Measurements from ENCODE around the gene HINT1.
"Not testable (repeated sequence)": the region's sequence is repeated elsewhere in the genome, so short reads cannot be mapped to it uniquely, and the experiment has no call there.

The HINT1 gene

DNA sequence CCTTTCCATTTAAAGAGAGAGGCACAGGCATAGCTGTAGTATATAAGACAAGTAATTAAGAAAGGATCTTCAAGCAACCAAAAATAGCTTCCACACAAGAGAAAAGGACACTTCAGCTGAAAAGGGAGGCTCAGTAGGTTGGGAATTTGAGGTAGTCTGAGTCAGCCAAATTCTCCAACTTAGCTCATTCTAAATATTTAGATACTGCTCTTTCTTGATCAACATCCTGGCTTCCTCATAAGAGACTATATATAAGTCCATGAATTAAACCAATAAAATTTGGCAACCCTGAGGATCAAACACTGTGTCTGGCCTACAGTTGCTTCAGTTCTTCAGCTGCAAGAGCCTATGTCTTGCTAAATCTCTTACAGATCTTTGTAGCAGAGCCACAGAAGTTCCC, 17.8 kb downstream of the HINT1 start:
- TF ChIP-seq, protein P1, sequence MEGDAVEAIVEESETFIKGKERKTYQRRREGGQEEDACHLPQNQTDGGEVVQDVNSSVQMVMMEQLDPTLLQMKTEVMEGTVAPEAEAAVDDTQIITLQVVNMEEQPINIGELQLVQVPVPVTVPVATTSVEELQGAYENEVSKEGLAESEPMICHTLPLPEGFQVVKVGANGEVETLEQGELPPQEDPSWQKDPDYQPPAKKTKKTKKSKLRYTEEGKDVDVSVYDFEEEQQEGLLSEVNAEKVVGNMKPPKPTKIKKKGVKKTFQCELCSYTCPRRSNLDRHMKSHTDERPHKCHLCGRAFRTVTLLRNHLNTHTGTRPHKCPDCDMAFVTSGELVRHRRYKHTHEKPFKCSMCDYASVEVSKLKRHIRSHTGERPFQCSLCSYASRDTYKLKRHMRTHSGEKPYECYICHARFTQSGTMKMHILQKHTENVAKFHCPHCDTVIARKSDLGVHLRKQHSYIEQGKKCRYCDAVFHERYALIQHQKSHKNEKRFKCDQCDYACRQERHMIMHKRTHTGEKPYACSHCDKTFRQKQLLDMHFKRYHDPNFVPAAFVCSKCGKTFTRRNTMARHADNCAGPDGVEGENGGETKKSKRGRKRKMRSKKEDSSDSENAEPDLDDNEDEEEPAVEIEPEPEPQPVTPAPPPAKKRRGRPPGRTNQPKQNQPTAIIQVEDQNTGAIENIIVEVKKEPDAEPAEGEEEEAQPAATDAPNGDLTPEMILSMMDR (IDR thresholded peaks at IDR 0.05; ENCODE audit: control insufficient read depth, extremely low read depth, insufficient read depth): no peak

DNA sequence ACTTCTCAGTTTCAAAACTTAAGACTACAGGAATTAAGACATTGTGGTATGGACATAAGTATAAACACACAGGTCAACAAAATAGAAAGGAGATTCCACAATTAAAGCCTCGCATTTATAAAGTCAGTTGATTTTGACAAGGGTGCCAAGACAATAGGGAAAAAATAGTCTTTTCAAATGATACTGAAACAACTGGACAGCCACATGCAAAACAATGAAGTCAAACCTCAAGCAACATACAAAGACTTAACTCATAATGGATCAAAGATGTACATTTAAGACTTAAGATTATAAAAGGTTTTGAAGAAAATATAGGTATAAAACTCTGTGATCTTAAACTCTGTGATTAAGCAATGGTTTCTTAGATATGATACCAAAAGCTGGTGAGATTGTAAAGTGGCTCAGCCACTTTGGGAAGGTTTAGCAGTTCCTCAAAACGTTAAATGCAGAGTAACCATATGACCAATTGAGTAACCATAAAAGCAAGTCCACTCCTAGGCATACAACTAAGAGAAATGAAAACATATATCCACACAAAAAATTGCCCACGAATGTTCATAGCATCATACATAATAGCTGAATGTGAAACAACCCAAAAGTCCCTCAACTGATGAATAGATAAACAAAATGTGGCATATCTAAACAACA, 22.0 kb downstream of the HINT1 start:
- TF ChIP-seq, protein P1 (IDR thresholded peaks at IDR 0.05; ENCODE audit: control insufficient read depth, extremely low read depth, insufficient read depth): no peak
- no peak overlapping the region for H3K4me3 ChIP-seq (ENCODE audit: low read depth, low read length)
- no peak for DNase-seq (ENCODE audit: low read depth)

More for the DNA sequence above, 17.8 kb downstream of the HINT1 start:
- DNase-seq (ENCODE audit: low read depth): no peak
- no peak overlapping the region for H3K4me3 ChIP-seq (ENCODE audit: low read depth, low read length)

DNA sequence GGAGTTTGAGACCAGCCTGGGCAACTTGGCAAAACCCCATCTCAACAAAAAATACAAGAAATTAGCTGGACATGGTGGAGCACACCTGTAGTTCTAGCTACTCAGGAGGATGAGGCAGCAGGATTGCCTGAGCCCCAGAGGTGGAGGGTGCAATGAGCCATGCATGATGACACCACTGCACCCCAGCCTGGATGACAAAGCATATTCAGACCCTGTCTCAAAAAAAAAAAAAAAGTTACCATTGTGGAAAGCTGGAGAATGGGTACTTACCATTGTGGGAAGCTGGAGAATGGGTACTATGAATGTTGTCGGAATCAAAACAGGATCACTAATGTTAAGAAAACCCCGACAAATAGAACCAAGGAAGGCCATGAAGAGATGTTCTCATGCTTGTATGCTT, 25.7 kb downstream of the HINT1 start:
- TF ChIP-seq, protein P1 (IDR thresholded peaks at IDR 0.05; ENCODE audit: control insufficient read depth, extremely low read depth, insufficient read depth): no peak
- H3K4me3 ChIP-seq (ENCODE audit: low read depth, low read length): no peak overlapping the region
- DNase-seq (ENCODE audit: low read depth): no peak

DNA sequence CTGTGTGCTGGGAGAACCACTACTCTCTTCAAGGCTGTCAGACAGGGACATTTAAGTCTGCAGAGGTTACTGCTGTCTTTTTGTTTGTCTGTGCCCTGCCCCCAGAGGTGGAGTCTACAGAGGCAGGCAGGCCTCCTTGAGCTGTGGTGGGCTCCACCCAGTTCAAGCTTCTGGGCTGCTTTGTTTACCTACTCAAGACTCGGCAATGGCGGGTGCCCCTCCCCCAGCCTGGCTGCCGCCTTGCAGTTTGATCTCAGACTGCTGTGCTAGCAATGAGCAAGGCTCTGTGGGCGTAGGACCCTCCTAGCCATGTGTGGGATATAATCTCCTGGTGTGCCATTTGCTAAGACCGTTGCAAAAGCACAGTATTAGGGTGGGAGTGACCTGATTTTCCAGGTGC, 26.6 kb downstream of the HINT1 start:
- not testable (repeated sequence) for DNase-seq (ENCODE audit: low read depth)

DNA sequence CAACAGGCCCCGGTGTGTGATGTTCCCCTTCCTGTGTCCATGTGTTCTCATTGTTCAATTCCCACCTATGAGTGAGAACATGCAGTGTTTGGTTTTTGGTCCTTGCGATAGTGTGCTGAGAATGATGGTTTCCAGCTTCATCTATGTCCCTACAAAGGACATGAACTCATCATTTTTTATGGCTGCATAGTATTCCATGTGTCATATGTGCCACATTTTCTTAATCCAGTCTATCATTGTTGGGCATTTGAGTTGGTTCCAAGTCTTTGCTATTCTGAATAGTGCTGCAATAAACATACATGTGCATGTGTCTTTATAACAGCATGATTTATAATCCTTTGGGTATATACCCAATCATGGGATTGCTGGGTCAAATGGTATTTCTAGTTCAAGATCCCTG, 32.0 kb downstream of the HINT1 start:
- H3K4me3 ChIP-seq (ENCODE audit: low read depth, low read length); DNase-seq (ENCODE audit: low read depth): not testable (repeated sequence)

More for the DNA sequence above, 26.6 kb downstream of the HINT1 start:
- not testable (repeated sequence) for H3K4me3 ChIP-seq (ENCODE audit: low read depth, low read length)

DNA sequence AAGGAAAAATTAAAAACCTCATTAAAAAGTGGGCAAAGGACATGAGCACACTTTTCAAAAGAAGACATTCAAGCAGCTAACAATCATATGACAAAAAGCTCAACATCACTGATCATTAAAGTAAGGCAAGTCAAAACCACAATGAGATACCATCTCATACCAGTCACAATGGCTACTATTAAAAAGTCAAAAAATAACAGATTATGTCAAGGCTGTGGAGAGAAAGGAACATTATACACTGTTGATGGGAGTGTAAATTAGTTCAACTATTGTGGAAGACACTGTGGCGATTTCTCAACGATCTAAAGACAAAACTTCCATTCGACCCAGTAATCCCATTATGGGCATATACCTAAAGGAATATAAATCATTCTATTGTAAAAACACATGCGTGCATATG, 35.8 kb downstream of the HINT1 start:
- DNase-seq (ENCODE audit: low read depth): no peak
- no peak overlapping the region for H3K4me3 ChIP-seq (ENCODE audit: low read depth, low read length)
- TF ChIP-seq, protein P1 (IDR thresholded peaks at IDR 0.05; ENCODE audit: control insufficient read depth, extremely low read depth, insufficient read depth): no peak

DNA sequence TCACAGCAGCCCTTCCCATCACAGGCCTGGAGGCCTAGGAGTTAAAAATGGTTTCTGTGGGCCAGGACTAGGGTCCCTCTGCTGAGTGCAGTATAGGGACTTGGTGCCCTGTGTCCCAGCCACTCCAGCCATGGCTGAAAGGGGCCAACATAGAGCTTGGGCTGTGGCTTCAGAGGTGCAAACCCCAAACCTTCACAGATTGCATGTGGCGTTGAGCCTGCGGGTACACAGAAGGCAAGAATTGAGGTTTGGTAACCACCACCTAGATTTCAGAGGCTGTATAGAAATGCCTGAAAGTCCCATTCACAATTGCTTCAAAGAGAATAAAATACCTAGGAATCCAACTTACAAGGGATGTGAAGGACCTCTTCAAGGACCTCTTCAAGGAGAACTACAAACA, 37.8 kb downstream of the HINT1 start:
- not testable (repeated sequence) for DNase-seq (ENCODE audit: low read depth); H3K4me3 ChIP-seq (ENCODE audit: low read depth, low read length)

DNA sequence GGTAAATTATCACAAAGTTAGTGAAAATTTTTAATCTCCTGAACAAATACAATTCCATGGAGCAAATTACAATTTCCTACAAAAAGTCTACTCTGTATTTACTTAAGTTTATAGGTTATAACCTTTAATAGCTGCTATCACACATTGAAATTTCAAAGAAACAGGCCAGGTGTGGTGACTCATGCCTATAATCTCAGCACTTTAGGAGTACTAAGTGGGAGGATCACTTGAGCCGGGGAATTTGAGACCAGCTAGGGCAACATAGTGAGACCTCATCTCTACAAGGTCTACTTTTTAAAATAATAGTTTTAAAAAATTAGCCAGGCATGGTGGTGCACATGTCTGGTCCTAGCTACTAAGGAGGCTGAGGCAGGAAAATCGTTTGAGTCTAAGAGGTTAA, 50.3 kb downstream of the HINT1 start:
- TF ChIP-seq, protein P1 (IDR thresholded peaks at IDR 0.05; ENCODE audit: control insufficient read depth, extremely low read depth, insufficient read depth): no peak

More for the DNA sequence above, 50.3 kb downstream of the HINT1 start:
- DNase-seq (ENCODE audit: low read depth): peak; percentile 15
- H3K4me3 ChIP-seq (ENCODE audit: low read depth, low read length): no peak overlapping the region
